NCI-H226 (cell line): ENCODE measurements around the gene MTMR6.

ENCODE experiments used
- DNase-seq: peaks from one replicate; pipeline ENCODE4 v3.0.0-alpha.2; 2015

MTMR6 gene

DNA sequence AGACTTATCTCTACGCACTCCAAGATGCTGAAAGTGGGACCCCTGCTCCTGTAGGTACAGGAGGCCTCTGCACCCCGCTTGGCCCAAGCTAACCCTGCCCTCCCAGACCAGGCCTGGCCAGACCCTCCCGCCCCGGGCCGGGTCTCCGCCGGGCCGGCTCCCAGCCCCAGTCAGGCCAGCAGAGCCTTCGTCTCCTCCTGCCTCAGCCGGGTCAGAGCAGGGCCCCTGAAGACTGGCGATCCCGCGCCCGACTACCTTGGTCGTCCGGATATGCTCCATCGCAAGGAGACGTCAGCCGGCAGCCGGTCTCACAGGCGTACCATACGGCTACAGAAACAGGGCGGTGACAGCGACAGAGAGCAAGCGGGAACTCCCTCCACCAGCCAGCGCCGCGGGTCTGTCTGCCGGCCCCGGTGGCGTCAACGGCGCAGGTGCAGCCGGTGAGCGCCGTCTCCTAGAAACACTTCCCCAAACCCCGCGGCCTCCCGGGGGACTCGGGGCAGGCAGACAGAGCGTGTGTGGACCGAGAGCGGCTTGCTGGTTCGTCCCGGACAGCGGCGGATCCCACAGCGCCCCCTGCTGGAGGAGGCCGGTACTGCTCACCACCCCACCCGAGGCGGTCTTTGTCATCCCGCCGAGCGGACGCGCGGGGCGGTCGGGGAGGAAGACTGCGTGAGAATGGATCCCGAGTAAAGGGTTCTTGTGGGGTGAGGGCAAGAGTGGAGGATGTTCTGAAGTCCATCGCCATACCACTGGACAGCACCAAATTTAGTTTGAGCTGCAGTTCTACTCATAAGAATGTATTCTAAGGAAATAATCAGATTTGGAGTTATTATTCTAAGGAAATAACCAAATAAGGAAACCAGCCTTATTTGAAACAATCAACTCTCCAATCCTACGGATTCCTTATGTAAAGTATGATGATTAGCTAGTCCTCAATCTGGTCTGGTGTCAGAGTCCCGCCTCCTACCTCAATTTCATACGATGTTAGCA is at the start of gene MTMR6:
Gene MTMR6 (minus strand): TSS at position 520 of the 993 bp plus-strand sequence. CDS start 241 bp downstream, at position 279.
- peak; percentile 37 for DNase-seq

DNA sequence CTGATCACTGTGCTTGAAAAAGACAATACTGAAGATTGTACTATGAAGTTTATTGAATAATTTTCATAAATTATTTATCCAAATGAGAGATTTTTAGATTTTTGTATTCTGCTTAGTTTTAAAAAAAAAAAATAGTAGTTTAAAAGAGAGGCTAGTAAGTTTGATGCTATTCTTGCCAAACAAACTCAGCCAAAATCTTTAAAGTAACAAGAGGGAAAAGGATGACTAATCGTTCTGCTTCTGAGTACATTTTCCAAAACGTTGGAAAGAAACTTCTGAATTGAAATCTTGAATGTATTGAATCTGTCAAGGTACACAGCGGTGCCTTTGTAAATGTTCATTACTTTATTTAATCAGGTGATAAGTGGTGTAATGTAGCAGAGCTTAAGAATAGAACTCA is 48.6 kb upstream of the MTMR6 start:
- no peak for DNase-seq

DNA sequence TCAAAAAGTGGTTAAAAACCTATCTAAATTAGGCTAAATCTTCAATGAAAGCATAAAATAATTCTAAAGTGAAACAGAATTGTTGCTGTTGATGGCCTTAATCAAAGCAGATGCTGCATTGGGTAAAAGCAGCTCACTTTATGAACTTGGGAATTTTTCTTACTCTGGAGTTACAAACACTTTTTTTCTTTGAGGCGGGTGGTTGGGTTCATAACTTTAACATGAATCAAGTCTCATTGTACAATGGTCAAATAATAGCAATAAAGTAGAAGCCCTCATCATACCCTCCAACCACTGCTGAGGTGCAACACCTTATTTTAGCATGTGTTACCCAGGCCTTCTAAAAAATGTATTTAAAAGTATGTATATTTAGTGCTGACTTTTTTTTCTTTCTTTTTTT is 43.3 kb upstream of the MTMR6 start:
- no peak for DNase-seq

DNA sequence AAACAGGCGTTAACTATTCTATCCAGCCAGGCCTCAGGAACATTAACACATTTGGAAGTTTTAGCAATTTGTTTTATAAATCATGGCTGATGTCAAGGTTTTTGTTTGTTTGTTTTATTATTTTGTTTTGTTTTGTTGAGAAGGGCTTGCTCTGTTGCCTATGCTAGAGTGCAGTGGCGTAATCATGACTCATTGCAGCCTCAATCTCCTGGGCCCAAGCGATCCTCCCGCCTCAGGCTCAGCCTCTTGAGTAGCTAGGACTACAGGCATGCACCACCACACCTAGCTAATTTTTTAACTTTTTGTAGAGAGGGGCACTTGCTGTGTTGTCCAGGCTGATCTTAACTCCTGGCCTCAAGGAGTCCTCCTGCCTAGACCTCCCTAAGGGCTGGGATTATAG is 42.4 kb upstream of the MTMR6 start:
- DNase-seq, result peak; percentile 1

DNA sequence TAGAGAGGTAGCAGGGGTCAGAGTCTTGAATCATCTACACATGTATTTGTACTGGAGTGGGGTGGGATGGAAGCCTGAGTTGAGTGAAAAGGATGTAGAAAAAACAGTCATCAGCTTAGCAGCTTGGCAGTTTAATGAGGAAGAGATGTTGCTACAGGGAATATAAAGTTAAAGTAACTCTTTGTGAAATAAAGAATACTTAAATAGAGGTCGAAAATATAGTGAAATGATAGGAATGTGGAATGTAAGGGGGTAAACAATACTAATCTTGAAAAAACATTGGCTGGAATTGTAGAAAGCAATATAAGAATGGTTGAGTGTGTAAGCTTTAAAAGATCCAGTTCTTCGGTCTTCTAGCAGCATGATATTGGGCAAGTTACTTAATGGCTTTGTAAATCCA is 36.8 kb upstream of the MTMR6 start:
- no peak for DNase-seq

DNA sequence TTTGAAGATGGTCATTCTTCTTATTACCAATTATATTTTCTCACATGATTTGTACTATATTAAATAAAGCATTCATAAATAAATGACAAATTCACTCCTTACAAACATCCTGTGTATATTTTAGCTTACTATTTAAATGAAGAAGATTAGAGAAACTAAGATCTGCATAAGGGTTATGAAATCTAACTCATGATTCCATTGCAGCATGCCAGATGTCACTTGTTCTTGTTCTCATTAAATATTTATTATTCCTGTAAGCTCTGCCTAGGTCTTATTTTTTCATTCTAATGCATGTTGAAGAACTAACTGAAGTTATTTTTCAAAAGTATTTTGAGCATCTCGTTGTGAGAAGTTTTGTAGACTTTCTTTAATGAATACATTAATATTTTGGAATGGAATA is 32.5 kb upstream of the MTMR6 start:
- DNase-seq, result no peak

DNA sequence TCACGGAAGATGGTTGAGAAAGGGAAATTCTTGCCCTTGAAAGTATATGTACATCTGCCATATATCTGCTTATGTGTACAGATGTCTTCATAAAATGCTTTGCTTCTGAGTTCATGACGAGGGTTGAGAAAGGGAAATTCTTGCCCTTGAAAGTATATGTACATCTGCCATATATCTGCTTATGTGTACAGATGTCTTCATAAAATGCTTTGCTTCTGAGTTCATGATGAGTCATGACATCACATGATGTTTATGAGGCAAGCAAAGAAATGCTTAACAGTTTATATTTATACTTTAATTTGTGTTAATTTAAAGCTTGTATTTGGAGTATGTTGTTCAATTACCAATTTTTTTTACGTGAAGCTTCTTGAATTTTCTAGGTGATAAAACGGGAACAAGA is 31.7 kb upstream of the MTMR6 start:
- DNase-seq, result peak; percentile 5

DNA sequence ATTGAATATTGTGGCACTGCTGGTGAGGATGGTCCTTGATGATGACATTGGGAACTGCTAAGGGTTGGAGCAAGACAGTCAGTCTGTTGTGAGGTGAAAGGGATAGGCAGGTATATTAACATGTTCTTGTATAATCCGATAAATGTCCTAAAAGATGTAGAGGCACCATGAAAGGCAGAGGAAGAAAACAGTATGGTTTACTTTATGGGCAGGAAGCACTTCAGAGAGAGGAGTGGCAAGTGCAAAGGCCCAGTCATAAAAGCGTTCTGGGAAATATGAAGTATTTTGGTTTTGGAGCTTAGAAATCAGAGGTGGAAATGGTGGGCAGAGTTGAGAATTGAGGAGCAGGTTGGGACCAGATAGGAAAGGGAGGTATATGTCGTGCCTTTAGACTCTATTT is 23.6 kb upstream of the MTMR6 start:
- DNase-seq, result no peak

DNA sequence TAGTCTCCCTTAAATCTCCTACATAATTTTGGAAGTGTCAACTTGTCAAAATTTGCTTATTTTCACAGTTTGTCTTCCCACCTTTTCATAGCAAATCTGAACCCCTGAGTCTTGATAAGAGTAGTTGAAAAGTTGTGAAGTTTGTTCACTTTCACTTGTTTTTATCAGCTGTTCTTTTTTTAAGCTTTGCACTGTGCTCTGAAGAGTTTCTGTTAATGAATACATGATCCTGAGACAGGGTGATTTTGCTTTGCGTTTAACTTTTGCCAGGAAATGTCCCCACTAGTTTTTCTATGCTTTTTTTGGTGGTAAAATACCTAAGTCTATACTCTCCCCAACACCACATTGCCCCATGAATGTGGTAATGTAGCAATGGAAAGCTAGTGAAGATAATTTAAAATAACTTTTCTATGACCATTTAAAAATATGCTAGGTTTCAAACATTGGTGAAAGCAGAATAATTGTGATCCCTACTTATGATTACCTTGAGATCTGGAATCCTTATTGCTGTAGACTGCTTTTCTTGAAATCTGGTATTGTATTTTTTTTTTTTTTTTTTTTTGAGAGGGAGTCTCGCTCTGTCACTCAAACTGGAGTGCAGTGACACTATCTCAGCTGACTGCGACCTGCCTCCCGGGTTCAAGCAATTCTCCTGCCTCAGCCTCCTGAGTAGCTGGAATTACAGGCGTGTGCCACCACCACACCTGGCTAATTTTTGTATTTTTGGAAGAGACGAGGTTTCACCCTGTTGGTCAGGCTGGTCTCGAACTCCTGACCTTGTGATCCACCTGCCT is 19.6 kb upstream of the MTMR6 start:
- DNase-seq, result no peak

DNA sequence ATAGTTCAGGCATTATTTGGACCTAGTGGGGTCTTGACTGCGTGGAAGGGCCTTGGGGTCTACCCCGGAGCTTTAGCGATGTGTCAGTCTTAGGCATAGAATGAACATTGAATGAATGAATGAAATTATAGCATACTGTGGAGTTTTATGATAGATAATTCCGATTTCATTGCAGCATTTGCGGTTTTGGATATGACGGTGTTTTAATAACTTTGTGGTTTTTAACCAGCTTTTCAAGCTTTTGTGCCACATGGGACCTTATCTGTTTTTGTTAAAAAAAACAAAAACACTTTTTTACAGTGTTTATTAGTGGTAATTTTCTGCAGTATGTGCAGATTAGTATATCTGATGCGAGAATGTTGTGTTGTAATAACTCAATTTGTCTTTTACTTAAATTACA is 14.8 kb upstream of the MTMR6 start:
- DNase-seq, result no peak

DNA sequence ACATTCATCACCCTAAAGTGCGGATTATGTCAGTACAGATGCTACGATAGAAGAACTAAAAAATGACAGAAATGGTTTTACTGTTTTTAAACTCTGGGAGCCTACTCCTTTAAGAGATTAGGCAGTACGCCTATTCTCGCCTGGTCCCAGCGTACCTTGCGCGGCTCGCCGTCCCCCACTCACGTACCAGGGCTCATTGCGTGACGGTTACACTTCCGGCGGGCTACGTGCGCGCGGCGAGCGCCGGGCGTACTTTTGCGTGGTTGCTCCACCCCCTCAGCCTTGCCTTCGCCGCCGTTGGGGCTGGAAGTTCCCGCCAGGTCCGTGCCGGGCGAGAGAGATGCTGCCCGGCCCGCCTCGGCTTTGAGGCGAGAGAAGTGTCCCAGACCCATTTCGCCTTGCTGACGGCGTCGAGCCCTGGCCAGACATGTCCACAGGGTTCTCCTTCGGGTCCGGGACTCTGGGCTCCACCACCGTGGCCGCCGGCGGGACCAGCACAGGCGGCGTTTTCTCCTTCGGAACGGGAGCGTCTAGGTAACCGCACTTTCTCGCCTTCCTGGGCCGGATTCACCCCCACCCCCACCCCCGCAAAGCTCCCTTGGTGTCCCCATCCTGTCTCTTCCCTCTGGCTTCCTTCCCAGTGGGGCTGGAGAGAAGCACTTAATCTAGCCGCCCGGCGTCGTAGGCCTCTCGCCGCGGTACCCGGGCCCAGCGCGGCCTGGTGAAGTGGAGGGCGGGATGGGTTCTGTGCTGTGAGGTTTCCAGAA is 14.2 kb upstream of the MTMR6 start, which contains the start of gene NUP58:
Gene NUP58 (plus strand): TSS at position 279 of the 767 bp plus-strand sequence. CDS start 149 bp downstream, at position 428.
- DNase-seq, result peak; percentile 73

DNA sequence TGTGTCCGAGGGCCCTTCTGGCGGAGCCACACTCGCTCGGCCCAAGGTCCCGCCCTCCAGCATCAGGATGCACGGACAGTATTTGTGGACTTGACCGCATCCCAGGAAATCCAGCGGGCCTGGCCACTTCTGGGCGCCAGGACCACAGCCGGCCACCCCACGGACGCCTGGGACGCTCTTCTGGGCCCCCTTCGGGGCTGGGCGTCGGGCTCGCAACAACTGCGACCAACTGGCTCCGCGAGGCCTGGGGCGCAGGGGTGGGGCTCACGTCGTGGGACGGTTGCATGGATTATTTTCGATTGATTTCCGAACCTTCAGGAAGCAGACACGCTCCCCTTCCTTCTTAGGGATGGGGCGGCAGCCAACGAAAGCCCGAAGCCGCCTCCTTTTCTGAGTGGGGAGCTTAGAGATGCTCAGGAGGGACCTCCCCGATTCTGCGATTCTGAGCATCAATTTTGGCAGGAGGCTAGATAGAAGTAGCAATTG is 13.6 kb upstream of the MTMR6 start:
- no peak for DNase-seq

DNA sequence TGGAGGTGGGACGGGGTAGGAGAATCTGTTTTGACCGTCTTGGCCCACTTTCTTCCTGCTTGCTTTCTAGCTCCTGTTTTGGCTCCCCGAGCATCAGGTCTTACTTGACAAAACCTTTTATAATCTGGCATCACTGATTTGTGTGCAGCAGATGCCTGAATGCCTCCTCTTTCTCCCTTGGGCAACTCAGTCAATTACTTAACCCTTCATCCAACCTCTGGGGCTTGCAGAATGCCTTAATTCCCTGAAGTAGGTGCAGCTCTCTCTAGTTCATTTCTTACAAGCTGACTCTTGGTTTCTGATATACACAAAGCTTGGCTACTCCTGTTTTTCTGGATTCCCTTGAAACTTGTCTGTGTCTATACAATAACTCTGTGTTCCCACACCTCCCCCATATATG is 8.4 kb upstream of the MTMR6 start:
- no peak for DNase-seq

DNA sequence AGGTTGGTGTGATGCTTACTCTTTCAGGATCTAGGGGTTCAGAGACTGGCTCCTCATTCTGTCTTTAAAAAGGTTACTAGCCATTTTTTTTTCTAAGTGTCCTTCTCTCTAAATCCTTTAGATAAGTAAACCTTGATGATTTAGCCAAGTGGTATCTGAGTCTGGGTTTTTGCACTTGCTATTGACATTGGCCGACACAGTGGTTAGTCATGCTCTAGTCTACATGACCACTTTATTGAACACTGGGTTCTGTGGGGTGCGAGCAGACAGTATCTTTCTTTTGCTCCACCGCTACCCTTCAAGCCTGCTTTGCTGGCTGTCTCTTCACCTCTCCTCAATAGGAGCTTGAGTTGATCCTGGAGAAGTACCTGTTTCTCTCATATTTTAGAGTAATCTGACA is 7.9 kb upstream of the MTMR6 start:
- no peak for DNase-seq

DNA sequence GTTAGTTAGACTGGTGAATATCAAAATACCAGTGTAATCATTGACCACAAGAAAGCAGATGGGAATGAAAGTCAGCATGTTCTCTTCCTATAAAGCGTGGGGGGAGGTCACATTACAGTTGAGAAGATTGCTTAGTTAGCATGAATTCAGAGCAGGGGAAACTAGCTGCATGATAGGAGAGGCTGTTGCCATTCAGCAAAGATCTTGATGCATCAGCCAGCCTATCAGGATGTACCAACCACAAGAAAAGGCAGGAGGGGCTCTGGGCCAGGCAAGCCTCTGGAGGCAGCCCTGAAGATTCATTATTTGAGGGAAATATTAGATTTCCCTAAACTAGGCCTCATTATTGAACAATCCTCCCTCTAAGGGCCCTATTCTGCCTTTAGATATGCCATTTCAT is 5.0 kb upstream of the MTMR6 start:
- peak; percentile 3 for DNase-seq

DNA sequence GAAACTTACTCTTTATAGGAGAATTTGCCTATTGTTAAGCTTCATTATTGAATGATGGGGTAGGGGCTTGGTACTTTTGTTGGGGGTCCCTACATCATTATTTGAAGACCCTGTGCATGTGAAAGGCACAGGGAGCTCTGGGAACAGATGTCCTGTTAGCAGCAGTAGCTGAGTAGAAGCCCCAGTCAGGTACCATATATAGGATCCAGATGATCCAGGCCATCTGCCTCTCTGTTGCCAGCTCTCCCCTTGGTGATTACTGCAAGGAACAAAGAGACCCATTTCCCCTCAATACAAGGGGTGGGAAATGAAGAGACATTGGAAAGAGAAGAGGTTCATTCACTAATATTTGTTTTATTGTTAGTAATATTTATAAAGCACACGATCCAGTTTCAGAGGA is 4.4 kb upstream of the MTMR6 start:
- DNase-seq, result no peak

DNA sequence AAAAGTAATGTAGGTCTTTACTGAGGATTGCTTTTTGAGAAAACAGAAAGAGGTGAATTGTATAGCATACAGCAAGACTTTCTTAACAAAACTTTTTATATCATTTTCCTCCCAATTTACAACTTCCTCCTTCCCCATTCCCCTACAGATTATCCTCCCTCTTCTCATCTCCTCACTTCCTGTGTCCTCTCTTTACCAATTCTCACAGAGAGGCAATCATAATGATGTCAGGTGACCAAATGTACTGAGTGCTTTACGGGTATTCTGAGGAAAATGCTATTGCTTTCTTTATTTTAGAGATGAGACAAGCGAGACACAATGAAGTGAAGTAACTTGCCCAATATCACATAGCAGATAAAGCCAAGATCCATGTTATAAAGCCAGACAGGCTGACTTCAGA is 1.7 kb upstream of the MTMR6 start:
- DNase-seq, result no peak

DNA sequence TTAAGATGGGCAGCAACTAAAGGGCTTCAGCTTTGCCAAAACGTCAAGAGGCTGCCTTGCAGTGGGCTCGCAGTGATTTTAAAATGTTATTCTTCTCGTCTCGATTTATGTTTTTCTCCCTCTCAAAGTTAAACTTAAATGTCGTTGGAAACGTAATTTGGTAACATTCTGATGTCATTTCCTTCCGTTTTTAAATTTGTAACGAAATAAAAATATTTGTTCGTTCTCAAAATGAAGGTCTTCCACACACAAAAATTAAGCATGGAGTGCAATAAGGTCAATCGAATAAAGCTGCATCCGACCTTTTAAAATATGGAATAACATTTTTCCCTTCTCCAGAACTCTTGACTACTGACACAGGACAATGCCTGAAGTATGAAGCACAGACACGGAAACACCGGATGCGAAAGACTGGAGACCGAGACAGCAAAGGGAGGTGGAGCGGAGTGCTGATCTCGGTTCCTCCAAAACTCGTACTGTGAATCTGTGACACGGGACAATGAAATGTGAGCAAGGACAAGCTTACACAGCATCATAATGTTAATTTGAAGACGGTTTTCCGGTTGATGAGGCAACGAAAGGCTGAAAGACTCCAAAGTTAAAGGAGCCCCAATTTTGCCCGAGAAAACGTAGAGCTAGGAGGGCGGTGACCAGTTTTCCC is 850 bp downstream of the MTMR6 start:
- DNase-seq, result no peak

DNA sequence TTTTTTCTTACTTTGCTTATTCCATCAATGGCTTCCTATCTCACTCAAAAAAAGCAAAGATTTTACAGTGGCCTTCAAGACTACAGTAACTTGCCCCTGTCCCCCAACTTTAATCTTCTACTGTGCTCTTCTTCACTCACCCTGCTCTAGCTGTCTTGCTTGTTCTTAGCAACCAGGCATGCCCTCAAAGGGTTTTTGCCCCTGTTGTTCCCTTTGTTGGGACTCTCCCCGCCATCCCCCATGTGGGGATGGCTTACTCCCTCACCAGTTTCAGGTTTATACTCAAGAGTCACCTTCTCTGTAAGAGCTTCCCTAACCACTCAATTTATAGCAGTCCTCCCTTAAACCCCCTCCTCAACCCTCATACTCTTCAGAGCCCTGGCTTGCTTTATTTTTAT is 5.4 kb downstream of the MTMR6 start:
- DNase-seq, result no peak

DNA sequence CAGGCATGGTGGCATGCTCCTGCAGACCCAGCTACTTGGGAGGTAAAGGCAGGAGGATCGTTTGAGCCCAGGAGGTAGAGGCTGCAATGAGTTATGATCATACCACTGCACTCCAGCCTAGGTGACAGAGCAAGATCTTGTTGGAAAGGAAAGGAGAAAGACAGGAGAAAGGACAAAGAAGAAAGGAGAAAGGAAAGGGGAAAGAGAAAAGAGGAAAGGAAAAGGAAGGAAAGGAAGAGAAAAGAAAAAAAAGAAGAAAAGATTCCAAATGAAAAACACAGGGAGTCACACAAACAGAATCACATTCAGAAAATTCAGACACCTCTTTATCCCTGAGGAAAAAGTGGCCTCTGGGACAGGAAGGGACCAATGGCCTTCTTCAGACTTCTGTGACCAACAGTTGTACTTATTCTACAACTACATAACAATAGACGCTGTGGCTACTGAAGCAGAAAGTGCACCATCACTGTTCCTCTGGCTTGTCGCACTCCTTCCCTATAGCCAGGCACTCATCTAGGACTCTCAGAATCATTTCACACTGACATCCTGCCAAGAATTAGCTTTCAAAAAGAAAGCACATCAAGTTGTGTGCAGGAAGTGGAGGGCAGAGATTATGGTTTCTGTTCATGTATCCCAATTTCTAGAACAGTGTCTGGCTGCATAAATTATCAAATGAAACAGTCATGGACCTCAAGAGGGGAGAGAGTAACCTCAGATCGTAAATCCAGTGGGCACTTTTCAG is 5.9 kb downstream of the MTMR6 start:
- DNase-seq, result no peak

DNA sequence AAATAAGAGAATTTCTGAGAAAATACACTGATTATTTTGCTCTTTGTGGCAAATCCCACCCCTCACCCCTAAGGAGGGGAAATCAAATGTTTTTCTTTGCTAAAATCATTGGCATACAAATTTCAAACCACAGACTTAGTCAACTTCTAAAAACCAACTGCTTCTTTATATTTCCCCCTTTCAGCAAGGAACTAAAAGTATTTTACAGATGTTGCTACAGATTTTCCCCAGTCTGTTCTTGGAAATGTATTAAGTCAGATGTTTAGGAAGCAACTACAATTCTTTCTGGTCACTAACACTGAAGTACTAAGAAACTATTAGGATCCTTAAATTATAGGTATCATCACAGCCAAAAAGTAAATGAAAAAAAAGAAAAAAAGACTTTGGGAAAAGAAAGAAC is 6.9 kb downstream of the MTMR6 start:
- no peak for DNase-seq

DNA sequence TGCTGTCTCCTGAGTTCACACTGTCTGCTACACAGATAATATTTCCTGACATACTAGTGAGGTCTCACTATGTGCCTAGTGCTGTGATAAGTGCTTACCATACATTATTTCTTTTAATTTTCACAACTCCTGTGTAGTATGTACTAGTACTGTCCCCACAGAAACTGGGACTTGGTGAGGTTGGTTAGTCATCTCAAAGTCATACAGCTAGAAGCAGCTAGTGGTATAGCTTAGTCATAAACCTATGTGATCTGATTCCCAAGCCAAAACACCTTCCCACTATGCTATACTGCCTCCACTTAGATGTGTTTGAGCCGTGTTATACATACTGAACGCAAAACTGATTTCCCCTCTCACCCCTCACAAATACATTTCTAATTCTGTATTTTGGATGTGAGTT is 10.5 kb downstream of the MTMR6 start:
- no peak for DNase-seq
